HEK293T (cell line): ENCODE data around the gene DHX40.

ENCODE experiments used
- BHLHE40 ChIP-seq: fragments of 450-650 bp; IDR thresholded peaks from 2 replicates; pipeline ENCODE4 v1.6.1; 2016; ENCODE audit warnings: mild to moderate bottlenecking, moderate library complexity, borderline replicate concordance
- ELF4 ChIP-seq: fragments of 450-650 bp; IDR thresholded peaks from 2 replicates; pipeline ENCODE4 v1.6.1; 2017; ENCODE audit warnings: antibody characterized with exemption
- FOXM1 ChIP-seq: fragments of 450-650 bp; IDR thresholded peaks from 2 replicates; pipeline ENCODE4 v1.6.1; 2017; ENCODE audit warnings: mild to moderate bottlenecking, borderline replicate concordance
- L3MBTL2 ChIP-seq: fragments of 450-650 bp; conservative IDR thresholded peaks from 2 replicates; pipeline ENCODE4 v1.6.1; 2016; ENCODE audit warnings: mild to moderate bottlenecking
- SUZ12 ChIP-seq: fragments of 450-650 bp; IDR thresholded peaks from 2 replicates; pipeline ENCODE4 v1.6.1; 2016; ENCODE audit warnings: mild to moderate bottlenecking

DNA sequence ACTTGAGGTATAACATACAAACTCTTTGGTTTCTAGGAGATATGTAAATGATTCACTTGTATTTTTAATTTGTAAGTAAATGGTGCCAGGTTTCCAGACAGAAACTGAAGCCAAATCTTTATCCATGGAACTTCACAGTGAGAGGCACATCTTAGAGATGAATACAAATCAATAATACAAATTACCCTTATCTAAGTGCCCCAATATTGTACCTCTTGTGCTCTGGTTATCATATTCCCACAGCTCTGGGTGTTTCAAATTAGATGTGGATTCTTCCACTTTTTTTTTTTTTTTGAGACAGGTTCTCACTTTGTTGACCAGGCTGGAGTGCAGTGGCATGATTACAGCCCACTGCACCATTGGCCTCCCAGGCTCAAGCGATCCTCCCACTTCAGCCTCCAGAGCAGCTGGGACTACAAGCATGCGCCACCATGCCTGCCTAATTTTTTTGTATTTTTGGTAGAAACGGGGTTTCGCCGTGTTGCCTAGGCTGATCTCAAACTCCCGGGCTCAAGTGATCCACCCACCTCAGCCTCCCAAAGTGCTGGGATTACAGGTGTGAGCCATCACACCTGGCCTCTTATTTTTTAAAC, 38.0 kb upstream of the DHX40 start:
- no peak for TF ChIP-seq ELF4
- no peak for TF ChIP-seq SUZ12
- no peak for TF ChIP-seq BHLHE40
- TF ChIP-seq L3MBTL2 = no peak
- no peak for TF ChIP-seq FOXM1
